HG02884 (cell line): Measurements from ENCODE around the gene C1GALT1.
"Not testable (repeated sequence)": the region's sequence is repeated elsewhere in the genome, so short reads cannot be mapped to it uniquely, and the experiment has no call there.

Experiments
- ATAC-seq: cut with Tn5 transposase; IDR thresholded peaks from one replicate; pipeline ENCODE4 v1.9.1; 2021; ENCODE audit warnings: mild to moderate bottlenecking, moderate library complexity; ENCODE audit not compliant: unreplicated experiment

Gene C1GALT1

GRCh38 chr7:7231865-7232264, 49.5 kb downstream of the C1GALT1 start:
- ATAC-seq = no peak

DNA sequence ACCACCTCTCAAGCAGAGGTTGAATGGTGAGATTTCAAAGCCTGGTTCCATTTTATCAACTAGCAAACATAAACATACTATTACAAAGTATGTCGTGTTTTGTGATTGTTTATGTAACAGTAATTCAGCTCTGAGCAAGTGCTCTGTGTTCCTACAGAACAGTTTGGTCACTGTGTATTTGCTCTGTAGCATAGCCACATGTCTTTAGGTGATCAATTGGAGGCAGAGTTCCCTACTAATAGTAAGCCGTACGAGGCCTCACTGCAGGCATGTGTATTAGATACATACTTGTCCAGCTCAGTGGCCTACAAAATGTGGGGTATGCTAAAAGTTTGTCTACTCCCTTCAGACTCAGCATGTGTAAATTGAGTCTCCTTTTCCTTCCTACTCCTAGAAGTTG, 53.0 kb downstream of the C1GALT1 start:
- no peak for ATAC-seq

DNA sequence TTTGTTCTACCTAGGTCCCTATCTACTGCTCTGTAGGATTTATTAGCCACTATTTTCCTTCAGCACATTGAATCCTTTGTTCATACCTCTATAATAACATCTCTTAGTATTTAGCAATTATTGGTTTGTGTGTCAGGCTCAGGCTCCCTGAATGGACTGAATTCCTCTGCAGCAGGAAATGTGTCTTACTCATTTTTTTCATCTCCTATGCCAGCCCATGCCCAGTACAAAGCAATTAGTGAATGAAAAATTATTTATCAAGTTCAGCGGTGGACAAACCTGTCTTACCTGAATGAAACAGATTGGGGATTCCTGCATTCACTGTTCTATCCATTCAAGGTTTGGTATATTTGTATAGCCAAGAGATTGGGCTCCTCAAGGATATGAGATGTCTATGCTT, 53.7 kb downstream of the C1GALT1 start:
- no peak for ATAC-seq

DNA sequence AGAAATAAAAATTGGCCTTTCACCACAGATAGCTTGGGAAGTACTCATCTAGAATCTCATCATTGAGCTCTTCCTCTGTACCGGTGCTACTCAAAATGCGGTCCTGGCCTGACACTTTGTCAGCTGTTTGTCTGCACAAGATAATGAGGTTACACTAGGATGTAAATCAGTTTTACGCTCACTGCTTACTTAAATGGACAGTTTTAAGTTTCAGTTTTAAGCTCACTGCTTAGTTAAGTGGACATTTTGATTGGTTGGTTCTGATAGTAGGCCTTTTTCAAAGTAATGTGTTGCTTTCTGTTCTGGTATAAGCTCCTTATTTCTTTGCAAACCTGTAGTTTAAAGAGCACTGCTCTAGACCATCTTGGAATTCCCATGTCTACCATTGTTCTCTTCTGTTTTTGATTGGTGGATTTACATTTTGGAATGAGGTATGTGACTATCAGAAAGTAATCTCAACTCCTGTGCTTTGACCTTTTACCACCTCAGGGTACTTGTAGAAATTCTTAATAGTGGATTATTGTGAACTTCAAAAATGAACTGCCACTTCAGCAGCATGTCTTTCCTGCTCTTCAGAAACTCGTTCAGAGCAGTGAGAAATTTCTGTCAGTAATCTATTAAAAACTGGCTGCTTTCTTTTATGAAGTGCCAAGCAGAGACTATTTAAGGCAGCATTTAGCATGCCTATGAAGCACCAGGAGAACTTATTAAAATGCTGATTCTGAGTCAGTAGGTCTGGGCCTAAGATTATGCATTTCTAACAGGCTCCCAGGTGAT, 55.0 kb downstream of the C1GALT1 start:
- no peak for ATAC-seq

DNA sequence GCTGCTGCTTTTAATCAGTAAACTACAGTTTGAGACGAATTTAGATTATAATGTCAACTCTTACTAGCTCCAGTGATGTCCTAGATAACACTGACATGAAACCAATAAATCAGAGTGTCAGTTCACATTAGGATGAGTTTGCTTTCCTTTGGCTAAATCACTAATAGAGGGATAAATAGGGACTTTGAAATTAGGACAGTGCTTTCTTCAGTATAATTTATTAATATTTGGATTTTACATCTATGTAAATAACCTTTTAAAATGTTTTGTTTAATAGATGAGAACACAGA, 55.6 kb downstream of the C1GALT1 start:
- no peak for ATAC-seq

DNA sequence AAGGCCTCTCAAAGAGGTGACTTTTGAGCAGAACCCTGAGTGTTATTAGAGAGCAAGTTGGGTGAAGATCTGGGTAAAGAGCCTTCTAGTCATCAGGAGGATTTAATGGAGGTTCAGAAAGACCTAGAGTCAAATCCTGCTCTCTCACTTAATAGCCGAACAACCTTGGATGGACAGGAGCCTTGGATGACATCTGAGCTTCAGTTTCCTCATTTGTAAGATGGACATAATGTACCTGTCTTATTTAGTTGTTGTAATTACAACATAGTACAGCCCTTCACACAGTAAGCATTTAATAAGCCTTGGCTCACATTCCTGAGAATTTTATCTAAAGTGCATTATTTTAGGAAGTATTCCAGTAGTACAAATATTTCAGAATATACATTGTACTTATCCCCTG, 57.0 kb downstream of the C1GALT1 start:
- ATAC-seq = no peak

- no peak for ATAC-seq
These were observed 60.6 kb downstream of the C1GALT1 start for GRCh38 chr7:7242899-7243298.

- ATAC-seq = not testable (repeated sequence)
These were observed 62.9 kb downstream of the C1GALT1 start for GRCh38 chr7:7245233-7245632.

GRCh38 chr7:7246223-7246622, 63.9 kb downstream of the C1GALT1 start:
- ATAC-seq = no peak

DNA sequence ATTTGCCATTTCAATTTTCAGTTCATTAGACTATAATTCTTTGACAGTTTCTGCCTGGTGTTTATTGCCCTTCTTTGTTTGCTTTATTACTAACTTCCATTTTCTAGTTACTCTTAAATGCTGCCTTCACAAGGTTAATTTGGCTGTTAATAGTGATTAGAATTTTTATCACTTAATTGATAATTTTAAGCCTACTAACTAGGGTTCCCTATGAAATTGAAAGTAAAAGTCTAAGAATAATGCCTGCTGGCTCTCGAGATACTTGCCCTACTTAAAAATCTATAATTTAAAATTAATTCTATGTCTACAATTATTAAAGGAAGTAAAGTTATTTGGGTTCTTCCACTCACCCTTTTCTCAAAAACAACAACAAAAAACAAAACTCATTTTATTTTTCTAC, 65.3 kb downstream of the C1GALT1 start:
- ATAC-seq = no peak

DNA sequence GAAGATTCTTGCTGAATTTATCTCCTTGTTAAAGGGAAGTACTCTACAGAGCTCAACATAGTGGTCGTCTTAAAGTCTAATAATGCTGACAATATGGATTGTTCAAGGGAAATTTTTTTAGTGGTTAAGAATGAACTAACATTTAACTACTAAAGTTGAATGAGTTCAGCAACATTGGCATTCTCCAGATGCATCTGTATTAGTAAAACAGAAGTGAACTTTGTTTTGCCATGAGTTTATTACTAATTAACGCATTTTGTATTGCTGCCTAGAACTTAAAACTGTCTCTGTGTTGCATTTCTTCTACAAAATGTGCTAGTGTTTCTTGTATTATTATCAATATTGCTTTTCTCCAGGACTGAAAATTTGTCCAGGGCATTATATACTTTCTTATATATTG, 67.5 kb downstream of the C1GALT1 start:
- ATAC-seq = no peak

DNA sequence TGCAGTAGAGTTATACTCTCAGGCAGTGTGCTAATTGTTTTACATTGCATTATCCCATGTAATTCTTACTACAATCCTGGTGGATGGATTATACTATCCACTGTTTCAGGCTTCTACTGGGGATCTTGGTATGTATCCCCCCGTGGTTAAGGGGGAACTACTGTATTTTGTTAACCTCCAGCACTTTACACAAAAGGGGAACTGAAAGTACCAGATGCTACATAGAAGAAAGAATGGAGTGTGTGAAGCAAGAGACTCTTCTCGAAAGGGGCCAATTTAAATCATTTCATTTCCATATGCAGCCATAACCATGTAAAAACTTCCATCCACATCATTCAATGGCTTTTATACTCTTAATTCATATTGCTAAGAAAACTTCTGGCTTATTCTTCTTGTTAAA, 69.4 kb downstream of the C1GALT1 start:
- peak; percentile 97 for ATAC-seq

GRCh38 chr7:7254319-7254718, 72.0 kb downstream of the C1GALT1 start:
- no peak for ATAC-seq

DNA sequence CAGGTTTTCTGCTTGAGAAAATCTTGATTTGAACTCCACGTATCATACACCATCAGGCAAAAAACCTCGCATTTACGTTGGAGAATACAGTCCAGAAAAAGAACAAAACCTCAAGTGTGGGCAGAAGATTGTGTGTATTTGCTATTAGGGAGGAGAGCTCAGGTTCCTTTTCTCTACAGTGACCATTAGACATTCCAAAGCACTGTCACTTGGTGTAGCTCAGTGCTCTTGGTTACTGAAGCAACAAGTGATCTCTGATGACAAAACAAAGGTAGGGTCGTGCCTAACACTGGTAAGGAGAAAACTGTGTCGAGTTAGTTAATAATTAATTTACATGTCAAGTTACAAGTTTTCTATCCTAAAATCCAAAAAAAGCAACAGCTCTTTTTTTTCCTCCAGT, 72.6 kb downstream of the C1GALT1 start:
- ATAC-seq = no peak

DNA sequence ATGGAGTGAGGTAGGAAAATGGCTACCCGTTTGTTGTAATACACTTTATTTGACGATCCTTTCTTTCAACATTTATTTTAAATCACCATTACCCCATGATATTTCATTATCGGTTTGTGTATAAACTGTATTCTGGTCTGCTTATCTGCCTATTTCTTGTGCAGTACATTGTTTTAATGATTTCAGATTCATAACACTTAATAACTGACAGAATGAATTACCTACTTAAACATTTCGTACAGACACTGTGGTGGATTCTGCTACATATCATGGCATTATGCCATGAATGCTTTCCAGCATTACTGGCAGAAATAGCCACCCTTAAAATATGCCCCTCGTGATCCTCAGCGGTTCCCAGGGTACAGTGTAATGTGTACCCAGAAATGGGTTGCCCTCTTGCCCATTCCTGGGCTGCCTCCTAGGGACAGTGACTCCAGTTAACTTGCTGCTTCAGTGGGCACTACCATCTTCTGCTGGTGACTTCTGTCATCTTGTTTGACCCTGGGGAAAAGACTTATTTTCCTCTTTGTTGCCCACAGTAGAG, 74.5 kb downstream of the C1GALT1 start:
- no peak for ATAC-seq

- ATAC-seq = peak; percentile 89
These were observed 75.8 kb downstream of the C1GALT1 start for GRCh38 chr7:7257899-7258692.

DNA sequence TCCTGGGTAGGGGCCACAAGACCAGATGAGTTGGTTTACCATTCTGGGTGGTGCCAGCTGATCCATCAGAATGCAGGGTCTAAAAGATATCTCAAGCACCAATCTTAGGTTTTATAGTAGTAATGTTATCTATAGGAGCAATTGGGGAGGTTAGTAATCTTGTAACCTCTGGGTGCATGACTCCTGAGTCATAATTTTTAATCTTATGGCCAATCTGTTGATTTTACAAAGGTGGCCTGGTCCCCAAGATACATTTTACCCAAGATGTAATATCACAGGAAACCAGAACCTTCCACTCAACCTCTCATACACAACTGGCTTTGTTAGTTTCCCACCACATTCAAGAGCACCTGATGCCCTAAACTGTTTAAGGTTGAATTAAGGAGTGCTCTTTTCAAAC, 79.5 kb downstream of the C1GALT1 start:
- no peak for ATAC-seq

GRCh38 chr7:7263297-7264230, 81.2 kb downstream of the C1GALT1 start:
- ATAC-seq = no peak

DNA sequence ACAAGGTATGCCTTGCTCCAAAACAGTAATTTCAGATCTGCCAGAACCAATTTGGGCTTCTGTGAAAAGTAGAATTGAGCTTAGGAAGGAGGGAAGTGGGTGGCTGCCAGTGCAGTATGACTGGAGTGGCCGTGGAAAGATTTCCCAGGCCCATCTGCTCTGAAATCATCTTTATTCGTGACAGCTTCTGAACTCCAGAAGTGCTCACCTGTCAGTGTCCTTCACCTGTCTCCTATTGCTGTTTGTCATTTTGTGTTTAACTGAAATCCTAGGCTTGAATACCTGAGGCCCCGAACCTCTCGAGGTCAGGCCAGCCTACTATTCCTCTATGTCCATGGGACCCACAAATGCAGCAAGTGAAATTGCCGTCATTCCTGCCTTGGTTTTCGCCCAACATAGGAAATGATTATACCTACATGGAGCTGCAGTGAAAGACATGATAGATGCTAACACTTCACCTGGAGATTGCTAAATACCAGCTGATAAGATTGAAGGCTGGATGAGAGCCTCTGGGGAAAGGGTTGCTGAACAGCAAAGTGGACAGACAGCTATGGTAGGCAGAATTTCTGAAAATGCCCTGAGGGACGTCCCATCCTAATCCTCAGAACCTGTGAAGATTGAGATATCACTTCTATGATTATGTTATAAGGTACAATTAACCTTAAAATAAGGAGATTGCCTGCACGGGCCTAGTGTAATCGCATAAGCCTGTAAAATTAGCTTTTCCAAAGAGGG, 82.1 kb downstream of the C1GALT1 start:
- no peak for ATAC-seq
